Stomach smooth muscle (tissue), 2 donors: ENCODE results near the gene PPP6R2.
"Not testable (repeated sequence)": the region's sequence is repeated elsewhere in the genome, so short reads cannot be mapped to it uniquely, and the experiment has no call there.

Experiments
- H3K27ac ChIP-seq: one replicate; pipeline ENCODE4 v1.7.0; 2013; ENCODE audit warnings: mild to moderate bottlenecking, low read length, inconsistent platforms
- H3K27me3 ChIP-seq, 2 donors: one replicate each; pipeline ENCODE4 v1.7.0; 2013; ENCODE audit warnings: low read length in 2 of 2; ENCODE audit not compliant: insufficient read depth in 2 of 2, control insufficient read depth in 1 of 2
- H3K36me3 ChIP-seq, 2 donors: one replicate each; pipeline ENCODE4 v1.7.0; 2013; ENCODE audit warnings: low read length in 2 of 2; ENCODE audit not compliant: control insufficient read depth in 2 of 2, insufficient read depth in 2 of 2
- H3K4me1 ChIP-seq: one replicate; pipeline ENCODE4 v1.7.0; 2013; ENCODE audit warnings: low read length; ENCODE audit not compliant: control insufficient read depth, insufficient read depth
- H3K4me3 ChIP-seq, 2 donors: one replicate each; pipeline ENCODE4 v1.7.0; 2013; ENCODE audit warnings: low read length in 2 of 2
- H3K9ac ChIP-seq, 2 donors: one replicate each; pipeline ENCODE4 v1.7.0; 2013; ENCODE audit warnings: low read length in 2 of 2, mild to moderate bottlenecking in 1 of 2
- H3K9me3 ChIP-seq, 2 donors: one replicate each; pipeline ENCODE4 v1.7.0; 2013; ENCODE audit warnings: low read length in 2 of 2; ENCODE audit not compliant: control insufficient read depth in 2 of 2
- donor health status: healthy.
- donor health status: Pancreatic carcinoma.

Gene PPP6R2

GRCh38 chr22:50356186-50356585 lies 13.1 kb downstream of the PPP6R2 start:
- Histone ChIP-seq H3K4me1 (no peaks in the 10 kb centered on the region), H3K9me3 (no peaks in the 10 kb centered on the region), H3K27ac (no peak overlapping the region), H3K4me3 (no peak overlapping the region), H3K27me3 (no peaks in the 10 kb centered on the region), H3K36me3 (peaks cover 7 to 9% of the 10 kb centered on the region in 2 donors), H3K9ac (no peak overlapping the region)

DNA sequence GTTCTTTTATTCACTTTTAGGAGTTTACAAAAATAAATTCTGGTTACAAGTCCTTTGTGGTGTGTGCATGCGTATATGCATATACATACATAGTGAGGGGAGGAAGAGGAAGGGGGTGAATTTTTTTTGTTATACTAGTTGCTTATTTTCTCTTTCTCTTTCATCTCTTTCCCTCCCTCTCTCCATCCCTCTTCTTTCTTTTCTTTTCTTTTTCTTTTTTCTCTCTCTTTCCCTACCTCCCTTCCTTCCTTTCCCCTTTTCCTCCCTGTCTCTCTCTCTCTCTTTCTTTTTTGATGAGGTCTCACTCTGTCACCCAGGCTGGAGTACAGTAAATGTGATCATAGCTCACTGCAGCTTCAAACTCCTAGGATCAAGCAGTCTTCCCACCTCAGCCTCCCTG lies 14.1 kb downstream of the PPP6R2 start:
- Histone ChIP-seq H3K36me3 (peaks cover 9 to 13% of the 10 kb centered on the region in 2 donors), H3K27me3 (no peaks in the 10 kb centered on the region), H3K9me3 (no peaks in the 10 kb centered on the region), H3K4me1 (no peaks in the 10 kb centered on the region), H3K27ac (no peak overlapping the region), H3K9ac (no peak overlapping the region), H3K4me3 (no peak overlapping the region)

DNA sequence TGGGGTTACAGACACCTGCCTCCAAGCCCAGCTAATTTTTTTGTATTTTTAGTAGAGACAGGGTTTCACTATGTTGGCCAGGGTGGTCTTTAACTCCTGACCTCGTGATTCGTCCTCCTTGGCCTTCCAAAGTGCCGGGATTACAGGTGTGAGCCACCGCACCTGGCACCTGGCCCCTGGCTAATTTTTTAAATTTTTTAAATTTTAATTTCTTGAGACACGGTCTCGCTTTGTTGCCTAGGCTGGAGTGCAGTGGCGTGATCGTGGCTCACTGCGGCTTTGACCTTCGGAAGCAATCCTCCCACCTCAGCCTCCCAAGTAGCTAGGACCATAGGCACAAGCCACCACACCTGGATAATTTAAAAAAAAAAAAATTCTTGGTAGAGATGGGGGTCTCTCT lies 14.6 kb downstream of the PPP6R2 start:
- Histone ChIP-seq H3K27ac (no peak overlapping the region), H3K9me3 (no peaks in the 10 kb centered on the region), H3K4me3 (no peak overlapping the region), H3K4me1 (no peaks in the 10 kb centered on the region), H3K9ac (no peak overlapping the region), H3K36me3 (peaks cover 9 to 12% of the 10 kb centered on the region in 2 donors), H3K27me3 (no peaks in the 10 kb centered on the region)

DNA sequence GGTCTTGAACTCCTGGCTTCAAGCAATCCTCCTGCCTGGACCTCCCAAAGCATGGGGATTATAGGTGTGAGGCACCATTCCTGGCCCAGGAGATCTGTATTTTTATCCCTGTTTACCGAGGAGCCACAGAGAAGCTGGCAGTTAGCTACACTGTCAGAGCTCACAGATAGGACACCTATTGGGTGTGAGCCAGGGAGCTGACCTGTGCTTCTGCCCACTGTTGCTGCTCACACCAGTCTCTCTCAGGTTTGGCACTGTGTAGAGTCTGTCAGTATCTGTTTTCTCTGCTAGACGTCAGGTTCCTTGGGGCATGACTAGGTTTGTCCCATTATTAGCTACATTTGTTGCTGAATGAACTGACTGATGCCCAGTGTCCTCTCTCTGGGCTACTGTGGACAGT lies 17.5 kb downstream of the PPP6R2 start:
- no peaks in the 10 kb centered on the region for H3K9me3 ChIP-seq

DNA sequence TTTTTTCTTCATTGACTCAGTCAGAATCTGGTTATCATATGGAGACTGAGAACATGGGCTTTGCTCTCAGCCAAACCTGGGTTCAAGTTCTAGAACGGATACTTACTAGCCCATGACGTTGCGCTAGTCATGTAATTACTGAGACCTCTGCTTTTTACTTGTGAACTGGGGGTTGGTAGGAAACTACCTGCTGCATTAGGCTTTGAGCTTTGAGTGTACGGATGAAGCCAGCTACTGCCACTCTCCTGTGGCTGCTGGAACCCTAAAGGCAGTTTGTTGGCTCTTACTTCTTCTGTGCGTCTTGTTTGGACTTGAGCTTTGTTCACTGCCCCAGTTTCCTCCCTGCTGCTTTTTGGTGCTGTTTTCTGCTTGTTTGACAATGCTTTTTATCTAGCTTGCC lies 18.1 kb downstream of the PPP6R2 start:
- Histone ChIP-seq H3K27ac (no peak overlapping the region), H3K36me3 (peaks cover 7 to 9% of the 10 kb centered on the region in 2 donors), H3K9me3 (no peaks in the 10 kb centered on the region), H3K4me3 (no peak overlapping the region), H3K4me1 (peaks cover 2% of the 10 kb centered on the region), H3K27me3 (no peaks in the 10 kb centered on the region), H3K9ac (no peak overlapping the region)

More for the DNA sequence above, 17.5 kb downstream of the PPP6R2 start:
- H3K27ac ChIP-seq: no peak overlapping the region
- H3K4me1 ChIP-seq: peaks cover 2% of the 10 kb centered on the region
- H3K36me3 ChIP-seq: peaks cover 7 to 9% of the 10 kb centered on the region in 2 donors
- H3K27me3 ChIP-seq: no peaks in the 10 kb centered on the region
- no peak overlapping the region for H3K4me3 ChIP-seq
- no peak overlapping the region for H3K9ac ChIP-seq

DNA sequence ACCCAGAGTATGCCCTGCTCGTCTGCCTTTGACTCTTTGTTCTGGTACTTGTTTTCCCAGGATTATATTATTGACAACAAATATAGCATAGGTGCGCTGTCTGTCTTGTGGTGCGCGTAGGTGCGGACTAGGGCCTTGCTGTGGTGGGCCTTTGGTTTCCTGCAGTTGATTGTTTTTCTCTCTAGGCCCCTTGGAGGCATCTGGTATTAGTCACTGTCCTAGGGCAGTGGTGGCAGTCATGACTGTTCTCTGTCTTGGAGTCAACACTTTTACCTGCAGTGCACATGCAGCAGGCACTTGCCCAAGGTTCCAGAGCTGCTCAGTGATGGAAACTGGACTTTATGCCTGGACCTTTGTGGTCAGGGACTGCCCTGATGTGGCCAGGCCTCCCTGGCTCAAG lies 18.6 kb downstream of the PPP6R2 start:
- Histone ChIP-seq H3K4me1 (peaks cover 2% of the 10 kb centered on the region), H3K36me3 (peaks cover 7 to 9% of the 10 kb centered on the region in 2 donors), H3K9ac (peak overlapping the region in 1 of 2 donors; percentile 6), H3K4me3 (no peak overlapping the region), H3K27me3 (no peaks in the 10 kb centered on the region), H3K9me3 (no peaks in the 10 kb centered on the region), H3K27ac (no peak overlapping the region)

GRCh38 chr22:50363166-50363802 lies 20.2 kb downstream of the PPP6R2 start:
- Histone ChIP-seq H3K27ac (no peak overlapping the region), H3K36me3 (peaks cover 7 to 9% of the 10 kb centered on the region in 2 donors), H3K4me3 (no peak overlapping the region), H3K4me1 (peaks cover 2% of the 10 kb centered on the region), H3K9me3 (no peaks in the 10 kb centered on the region), H3K27me3 (no peaks in the 10 kb centered on the region), H3K9ac (no peak overlapping the region)

- not testable (repeated sequence) for H3K4me1 ChIP-seq, H3K4me3 ChIP-seq, H3K27me3 ChIP-seq, H3K36me3 ChIP-seq, H3K9me3 ChIP-seq, H3K27ac ChIP-seq, H3K9ac ChIP-seq
Observed at GRCh38 chr22:50363803-50364194, 20.7 kb downstream of the PPP6R2 start.

GRCh38 chr22:50367778-50368500 lies 24.8 kb downstream of the PPP6R2 start:
- Histone ChIP-seq H3K9me3 (no peaks in the 10 kb centered on the region), H3K4me3 (no peak overlapping the region), H3K27ac (no peak overlapping the region), H3K36me3 (no peaks in the 10 kb centered on the region), H3K4me1 (peaks cover 1% of the 10 kb centered on the region), H3K27me3 (no peaks in the 10 kb centered on the region), H3K9ac (no peak overlapping the region)

DNA sequence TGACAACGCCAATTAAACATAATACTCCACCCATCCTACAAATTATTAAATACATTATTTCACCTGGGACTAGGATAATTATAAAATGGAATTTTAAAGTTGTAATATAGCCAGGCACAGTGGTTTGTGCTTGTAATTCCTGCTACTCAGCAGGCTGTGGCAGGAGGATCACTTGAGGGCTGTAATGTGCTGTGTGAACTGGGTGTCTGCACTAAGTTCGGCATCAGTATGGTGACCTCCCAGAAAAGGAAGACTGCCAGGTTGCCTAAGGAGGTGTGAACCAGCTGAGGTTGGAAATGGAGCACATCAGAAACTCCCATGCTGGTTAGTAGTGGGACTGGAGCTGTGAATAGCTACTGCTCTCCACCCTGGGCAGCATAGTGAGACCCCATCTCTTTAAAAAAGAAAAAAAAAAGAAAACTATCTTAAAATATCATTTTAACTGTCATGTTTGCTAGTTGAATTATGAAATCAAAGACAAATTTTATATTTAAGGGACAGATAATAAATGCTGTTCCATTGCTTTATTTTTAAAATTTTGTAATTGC lies 28.0 kb downstream of the PPP6R2 start:
- Histone ChIP-seq H3K27me3 (no peaks in the 10 kb centered on the region), H3K4me3 (no peak overlapping the region), H3K9me3 (no peaks in the 10 kb centered on the region), H3K9ac (no peak overlapping the region), H3K27ac (no peak overlapping the region), H3K4me1 (no peaks in the 10 kb centered on the region), H3K36me3 (peaks cover 5 to 10% of the 10 kb centered on the region in 2 donors)
